ENCODE measurements around the gene RFX2. TPM values are rescaled to one million over a fixed set of nuclear protein-coding genes. Genes with fewer than 3 reads are reported as not detected.

Gene RFX2
- total RNA-seq, 1 donor from 2014 or later: 2.3 TPM

DNA sequence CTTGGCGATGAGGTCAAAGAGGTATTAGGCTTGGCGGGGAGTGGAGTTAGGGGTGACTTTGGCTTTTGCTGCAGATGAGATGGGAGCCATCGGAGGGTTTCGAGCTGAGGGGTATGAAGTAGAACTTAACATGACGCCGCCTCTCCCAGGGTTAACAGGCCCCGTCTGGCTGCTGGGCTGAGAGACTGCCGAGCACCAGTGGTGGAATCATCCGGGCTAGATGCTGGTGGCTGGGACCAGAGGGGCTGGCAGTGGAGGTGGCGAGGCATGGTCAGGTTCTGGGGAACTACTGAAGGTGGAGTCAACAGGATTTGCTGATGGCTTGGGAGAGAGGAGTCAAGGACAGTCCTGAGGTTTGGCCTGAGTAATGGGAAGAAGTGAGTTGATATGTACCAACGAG, 4.9 kb downstream of the RFX2 start:
- no peak for ATAC-seq
- DNase-seq (ENCODE audit: low spot score): peak; percentile 45

DNA sequence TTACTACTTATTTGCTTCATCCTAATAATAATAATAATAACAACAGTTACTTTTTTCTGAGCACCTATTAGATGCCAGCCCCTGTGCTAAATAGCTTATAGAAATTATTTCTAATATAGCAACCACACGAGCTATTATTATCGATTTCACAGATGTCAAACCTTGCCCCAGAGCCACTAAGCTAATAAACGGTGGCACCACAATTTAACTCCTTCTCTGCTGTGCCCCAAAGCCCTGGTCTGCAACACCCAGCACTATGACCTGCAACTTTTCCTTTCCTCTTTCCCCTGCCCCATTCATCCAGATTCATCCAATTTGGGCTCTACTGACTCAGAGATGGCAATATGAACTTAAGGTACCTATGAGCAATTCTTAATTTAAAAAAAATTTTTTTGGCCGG, 6.4 kb downstream of the RFX2 start:
- ATAC-seq: peak; percentile 43
- DNase-seq (ENCODE audit: low spot score): no peak

DNA sequence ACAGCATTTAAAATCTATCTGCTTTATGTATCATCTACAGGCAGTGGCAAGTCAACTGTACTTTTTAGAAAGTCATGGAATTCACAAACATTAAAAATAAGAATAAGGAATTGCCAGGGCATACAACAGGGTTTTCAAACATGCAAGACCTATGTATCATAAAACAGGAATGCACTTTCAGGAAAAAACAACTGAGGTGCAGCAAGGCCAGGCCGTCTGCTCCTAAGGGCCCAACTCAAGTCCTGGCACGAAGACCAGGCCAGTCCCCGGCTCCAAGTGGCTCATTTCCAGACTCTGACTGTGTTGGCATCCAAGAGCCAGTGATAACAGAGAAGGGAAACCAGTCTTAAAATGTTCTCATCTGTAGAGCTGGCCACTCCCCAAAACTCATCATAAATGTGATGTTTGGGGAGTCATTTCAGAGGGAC, 7.1 kb downstream of the RFX2 start:
- ATAC-seq: peak; percentile 89
- DNase-seq (ENCODE audit: low spot score): peak; percentile 85

DNA sequence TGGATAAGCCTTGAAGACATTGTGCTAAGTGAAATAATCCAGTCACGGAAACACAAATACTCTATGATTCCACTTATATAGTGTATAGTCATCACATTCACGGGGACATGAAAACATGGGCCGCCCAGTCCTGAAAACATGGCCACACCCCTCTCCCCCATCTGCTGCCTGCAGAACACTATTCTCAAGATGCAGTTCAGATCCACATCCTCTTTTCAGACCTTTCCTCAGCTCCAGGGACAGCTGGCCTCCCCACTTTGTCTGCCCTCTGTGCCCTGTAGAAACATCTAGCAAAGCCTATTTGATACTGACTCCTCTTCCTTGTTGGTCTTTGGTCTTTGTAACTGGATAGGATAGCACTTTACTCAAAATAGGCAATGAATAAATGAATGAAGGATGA, 8.3 kb downstream of the RFX2 start:
- DNase-seq (ENCODE audit: low spot score) (no peak), ATAC-seq (no peak)

DNA sequence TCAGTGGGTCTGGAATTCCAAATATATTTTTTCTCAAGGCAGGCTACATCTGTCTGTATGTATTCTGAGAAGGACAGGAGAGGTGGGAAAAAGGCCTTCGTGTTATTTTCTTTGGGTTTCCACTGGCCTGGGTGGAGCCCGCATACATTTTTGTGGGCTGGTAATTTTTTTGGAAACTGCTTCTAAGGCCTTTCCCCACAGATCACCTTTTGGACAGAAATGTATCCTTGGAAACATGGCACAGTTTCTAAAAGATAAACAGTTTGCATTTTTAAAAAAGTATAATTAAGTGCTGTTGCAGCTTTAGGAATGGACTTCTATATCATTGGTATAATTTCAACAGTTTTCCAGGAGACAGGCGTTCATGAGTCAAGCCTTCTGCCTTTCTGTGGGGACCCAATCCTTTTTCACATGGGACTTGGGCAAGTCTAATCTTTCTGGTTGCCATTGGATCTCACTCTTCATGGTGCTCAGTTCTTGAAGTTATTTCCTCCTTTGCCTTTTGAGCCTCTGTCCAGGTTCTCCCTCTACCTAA, 8.9 kb downstream of the RFX2 start:
- DNase-seq (ENCODE audit: low spot score) (no peak), ATAC-seq (no peak)

DNA sequence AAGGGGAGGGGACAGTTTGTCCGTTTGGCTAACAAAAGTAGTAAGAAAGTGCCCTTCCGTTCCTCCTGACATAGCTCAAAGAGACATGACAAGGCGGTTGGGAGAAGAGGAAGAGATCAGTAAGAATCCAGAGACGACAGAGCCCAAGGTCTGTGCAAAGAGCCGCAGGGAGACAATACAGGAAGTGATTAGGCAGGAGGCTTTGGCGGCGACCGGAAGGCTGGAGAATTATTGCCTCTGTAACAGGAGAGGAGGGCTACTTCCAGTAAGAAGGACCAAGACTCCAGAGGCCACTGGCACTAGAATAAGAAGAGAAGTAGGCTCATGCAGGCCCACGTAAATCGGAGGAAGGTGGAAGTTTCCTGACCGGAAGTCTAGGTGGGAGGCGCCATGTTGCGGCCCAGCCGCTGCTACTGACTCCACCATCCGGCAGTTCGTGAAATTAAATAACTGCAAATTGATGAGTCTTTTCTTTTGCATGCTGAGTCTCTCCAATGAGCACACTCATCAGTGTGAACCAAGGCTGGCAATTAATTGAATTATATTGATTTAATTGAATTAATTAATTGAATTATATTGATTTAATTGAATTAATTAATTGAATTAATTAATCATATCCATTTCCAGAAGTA, 9.9 kb downstream of the RFX2 start:
- no peak for ATAC-seq
- DNase-seq (ENCODE audit: low spot score): no peak

DNA sequence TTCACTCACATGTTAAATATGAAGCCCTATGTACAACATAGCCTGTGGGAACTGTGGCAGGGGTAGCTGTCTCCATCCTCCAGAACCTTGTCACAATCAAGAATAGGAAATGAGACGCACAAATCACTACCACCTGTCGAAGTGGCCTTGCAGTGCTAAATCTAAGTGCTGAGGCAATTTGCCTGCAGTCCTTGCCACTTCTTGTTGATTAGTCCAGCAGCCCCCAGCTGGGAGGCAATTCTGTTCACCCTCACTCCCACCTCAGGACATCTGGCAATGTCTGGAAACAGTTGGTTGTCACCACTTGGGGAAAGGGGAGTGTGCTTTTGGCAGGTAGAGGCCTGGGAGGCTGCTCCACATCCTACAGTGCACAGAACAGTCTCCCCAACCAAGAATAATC, 10.7 kb downstream of the RFX2 start:
- no peak for DNase-seq (ENCODE audit: low spot score)
- no peak for ATAC-seq

DNA sequence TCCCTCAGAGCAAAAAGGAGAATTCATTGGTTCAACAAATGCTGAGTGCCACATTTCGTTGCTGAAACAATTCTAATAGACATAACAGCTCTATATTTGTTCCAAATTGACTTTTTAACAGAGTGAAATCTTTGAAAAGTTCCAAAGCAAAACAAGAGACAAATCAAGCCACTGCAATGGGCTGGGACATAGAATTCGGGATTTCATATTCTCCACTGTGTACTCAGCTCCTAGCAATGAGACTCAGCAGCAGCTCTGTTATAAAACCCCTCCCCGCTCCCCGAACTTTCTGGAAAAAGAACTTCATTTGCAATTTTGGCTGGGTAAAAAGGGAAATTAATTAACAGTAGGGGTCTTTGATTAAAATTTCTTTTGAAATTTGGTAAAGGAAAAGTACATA, 11.3 kb downstream of the RFX2 start:
- DNase-seq (ENCODE audit: low spot score) (no peak), ATAC-seq (peak; percentile 53)

DNA sequence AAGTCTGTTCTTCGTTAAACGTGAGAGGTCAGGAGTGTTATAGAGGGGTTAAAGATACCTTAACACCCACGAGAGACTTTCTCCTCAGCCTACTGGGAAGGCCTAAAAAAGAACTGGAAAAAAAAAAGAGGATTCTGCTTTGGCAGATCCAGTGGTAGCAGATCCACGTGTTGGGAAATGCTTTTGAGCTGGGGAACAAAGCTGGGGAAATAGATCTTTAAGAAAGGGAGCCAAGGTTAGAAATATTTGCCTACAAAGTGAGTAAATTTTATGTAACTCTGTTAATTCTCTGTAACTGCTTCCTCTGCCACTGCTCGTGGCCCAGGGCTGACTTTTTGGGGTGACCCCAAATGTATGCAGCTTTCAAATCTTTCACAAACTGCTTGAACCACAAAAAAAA, 11.7 kb downstream of the RFX2 start:
- ATAC-seq: peak; percentile 34

DNA sequence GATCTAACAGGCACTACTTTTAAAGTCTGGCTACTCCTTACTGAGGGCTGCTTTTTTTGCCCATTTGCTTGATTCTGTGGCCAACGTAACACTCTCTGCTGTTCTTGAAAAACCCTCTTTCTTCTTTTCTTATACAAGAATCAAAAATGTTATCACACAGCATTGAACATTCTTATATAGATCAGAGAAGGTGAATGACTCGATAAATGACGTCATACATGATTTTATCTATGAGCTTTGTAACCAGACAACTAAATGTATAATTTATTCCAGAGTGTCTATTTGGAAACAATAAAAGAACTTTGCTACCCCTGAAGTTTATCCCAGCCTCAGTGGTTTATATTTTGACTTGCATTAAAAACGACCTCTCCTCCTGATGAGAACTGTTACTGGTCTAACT, 12.4 kb downstream of the RFX2 start:
- no peak for DNase-seq (ENCODE audit: low spot score)

More for the DNA sequence above, 11.7 kb downstream of the RFX2 start:
- no peak for DNase-seq (ENCODE audit: low spot score)

DNA sequence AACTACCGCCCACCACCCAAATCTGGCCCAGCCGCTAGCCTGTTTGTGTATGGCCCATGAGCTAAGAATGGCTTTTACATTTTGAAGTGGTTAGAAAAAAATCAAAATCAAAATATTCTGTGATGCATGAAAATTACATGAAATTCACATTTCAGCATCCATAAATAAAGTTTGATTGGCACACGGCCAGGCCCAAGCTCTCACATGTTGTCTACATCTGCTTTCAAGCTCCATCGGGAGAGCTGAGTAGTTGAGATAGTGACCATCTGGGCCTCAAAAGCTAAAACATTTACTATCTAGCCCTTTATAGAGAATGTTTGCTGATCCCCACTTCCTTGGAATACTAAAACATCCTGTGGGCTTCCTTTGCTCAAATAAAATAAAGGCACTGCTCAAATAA, 14.5 kb downstream of the RFX2 start:
- ATAC-seq (no peak), DNase-seq (ENCODE audit: low spot score) (no peak)

More for the DNA sequence above, 12.4 kb downstream of the RFX2 start:
- no peak for ATAC-seq

DNA sequence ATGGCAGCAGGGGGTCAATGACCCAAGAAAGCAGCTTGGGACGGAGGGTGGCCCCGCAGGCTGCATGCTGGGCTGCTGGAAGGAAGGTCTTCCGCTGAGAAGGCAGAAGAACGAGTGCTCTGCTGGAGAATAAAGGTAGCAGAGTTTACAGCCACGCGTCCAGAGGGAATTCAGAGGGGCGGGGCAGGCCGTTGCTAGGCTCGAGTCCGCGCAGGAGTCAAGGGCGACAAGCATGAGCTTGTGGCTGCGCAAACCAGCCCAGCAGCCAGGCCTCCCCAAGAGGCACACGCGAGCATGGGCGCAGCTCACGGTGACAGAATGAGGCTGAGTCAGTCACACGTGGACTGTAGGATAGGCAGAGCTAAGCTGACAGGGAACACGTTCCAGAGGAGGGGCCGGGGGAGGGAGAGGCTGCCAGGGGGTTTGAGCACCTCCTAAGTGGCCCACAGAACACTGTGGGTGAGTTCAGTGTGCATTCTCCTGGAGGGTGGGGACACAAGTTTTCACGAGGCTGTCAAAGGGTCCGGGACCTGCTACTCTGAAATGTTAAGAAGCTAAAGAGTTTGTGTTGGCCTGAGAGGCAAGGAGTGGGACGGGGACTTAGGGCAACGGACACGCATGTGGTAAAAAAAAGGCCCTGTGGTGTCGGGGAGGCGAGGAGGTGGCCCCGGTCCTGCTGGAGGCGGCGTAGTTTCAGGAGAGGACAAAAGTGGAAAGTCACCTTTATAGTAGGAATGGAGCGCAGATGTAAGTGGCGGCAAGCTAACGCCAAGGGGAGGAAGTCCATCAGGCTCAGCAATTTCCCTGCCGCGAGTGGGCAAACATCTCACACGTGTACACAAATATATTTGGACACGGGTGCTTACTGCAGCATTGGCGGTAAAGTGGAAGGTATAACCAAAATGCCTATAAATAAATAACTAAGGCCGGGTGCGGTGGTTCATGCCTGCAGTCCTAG, 17.7 kb downstream of the RFX2 start:
- DNase-seq (ENCODE audit: low spot score) (peak; percentile 60), ATAC-seq (peak; percentile 91)

DNA sequence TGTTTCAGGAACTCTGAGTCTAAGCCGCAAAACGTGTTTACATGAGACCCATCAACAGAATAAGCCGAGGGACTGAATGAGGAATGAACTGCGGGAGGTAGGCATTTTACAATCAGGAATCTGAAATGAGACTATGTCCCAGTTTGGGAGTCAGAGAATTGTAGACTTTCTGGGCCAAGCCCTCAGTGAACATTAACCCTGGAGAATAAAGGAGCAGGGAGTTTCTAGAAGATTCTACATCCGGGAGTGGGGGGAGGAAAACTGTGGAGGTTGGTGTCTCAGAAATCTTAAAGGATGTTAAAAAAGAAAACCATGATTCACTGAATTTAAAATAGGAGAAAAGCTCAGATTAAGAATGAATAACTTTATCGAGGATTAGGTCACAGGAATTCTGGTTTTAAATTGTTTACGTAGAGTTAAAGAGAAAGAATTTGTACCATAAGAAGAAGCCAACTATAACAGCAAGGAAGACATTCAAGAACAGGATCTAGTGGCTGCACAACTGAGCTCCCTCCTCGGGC, 18.5 kb downstream of the RFX2 start:
- DNase-seq (ENCODE audit: low spot score) (no peak), ATAC-seq (no peak)

DNA sequence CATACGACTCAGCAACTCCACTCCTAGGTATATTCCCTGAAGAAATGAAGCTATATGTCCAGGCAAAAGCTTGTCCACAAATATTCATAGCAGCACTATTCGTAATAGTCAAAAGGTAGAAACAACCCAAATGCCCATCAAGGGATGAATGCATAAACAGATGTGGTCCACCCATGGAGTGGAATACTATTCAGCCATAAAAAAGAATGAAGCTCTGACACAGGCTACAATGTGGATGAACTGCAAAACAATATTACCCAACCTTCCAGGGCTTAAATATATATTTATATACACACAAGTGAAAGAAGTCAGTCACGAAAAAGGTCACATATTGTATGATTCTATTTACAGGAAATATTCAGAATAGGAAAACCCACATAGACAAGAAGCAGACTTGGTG, 19.7 kb downstream of the RFX2 start:
- no peak for DNase-seq (ENCODE audit: low spot score)
- ATAC-seq: no peak

DNA sequence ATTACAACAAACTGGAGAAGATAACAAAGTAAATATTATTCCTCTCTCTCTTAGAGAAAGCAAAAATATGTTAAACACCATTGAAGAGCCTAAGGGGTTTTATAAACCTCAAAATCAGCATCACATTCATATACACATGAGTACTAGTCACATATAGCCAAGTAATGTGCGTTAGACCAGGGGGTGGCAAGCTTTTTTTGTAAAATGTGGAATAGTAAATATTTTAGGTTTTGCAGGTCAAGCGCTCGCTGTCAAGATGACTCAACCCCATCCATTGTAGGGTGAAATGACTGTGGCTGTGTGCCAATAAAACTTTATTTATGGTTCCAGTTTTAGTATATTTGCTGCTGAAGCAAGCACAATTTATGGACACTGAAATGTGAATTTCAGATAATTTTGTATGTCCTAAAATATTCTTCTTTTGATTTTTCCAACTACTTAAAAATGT, 21.7 kb downstream of the RFX2 start:
- DNase-seq (ENCODE audit: low spot score): no peak

DNA sequence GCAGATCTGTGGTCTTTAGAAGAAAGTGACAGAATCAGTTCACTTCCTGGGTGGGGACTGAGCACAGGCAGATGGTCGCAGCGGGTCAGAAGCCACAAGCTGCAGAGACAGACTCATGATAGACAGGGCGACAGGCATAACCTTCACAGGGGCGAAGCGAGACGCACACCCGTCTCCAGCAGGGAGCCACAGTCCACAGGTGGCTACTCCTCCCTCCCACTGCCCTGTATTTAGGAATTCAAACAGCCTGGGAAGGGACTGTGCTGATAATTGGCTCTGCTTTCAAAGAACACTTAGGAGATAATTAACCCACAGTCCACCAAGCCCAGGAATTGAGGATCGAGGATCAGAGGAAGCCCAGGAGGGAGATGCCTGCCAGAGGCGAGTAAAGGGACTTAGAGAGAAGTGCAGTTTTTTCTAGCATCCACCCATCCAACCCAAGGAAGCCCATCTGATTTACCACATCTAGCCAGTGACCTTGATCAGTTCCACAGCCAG, 23.2 kb downstream of the RFX2 start:
- ATAC-seq: peak; percentile 72

More for the DNA sequence above, 21.7 kb downstream of the RFX2 start:
- no peak for ATAC-seq

DNA sequence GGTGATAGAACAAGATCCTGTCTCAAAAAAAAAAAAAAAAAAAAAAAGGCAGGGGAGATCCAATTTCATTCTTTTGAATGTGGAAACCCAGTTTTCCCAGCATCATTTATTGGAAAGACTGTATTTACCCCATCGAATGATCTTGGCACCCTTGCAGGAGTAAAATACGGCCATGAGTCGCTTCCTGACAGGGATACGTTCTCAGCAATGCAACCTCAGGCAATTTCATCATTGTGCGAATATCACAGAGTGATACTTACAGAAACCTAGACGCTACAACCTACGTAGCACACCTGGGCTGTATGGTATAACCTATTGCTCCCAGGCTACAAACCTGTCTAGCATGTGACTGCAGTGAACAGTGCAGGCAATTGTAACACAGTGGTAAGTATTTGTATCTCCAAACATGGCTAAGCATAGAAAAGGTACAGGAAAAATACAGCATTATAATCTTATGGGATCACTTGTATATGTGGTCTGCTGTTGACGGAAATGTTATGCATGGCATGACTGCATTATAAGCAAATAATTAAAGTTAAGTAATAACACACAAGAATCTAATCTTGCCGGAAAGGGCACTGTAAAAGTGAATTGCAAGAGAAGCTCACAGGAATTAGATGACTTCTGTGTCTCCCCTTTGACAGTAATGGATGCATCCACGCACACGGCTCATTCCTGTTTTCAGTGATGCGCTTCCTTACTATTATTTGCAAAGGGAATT, 24.1 kb downstream of the RFX2 start:
- DNase-seq (ENCODE audit: low spot score) (no peak), ATAC-seq (no peak)

More for the DNA sequence above, 23.2 kb downstream of the RFX2 start:
- no peak for DNase-seq (ENCODE audit: low spot score)

DNA sequence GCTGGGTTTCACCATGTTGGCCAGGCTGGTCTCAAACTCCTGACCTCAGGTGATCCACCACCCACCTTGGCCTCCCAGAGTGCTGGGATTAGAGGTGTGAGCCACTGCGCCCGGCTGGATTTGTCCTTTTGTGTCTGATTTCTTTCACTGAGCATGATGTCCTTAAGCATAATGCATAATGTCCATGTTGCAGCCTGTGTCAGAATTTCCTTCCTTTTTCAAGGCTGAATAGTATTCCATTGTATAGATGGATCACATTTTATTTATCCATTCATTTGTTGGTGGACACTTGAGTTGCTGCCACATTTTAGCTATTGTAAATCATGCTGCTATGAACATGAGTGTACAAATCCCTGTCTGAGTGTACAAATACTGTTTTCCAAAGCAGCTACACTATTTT, 25.5 kb downstream of the RFX2 start:
- DNase-seq (ENCODE audit: low spot score) (no peak), ATAC-seq (no peak)

DNA sequence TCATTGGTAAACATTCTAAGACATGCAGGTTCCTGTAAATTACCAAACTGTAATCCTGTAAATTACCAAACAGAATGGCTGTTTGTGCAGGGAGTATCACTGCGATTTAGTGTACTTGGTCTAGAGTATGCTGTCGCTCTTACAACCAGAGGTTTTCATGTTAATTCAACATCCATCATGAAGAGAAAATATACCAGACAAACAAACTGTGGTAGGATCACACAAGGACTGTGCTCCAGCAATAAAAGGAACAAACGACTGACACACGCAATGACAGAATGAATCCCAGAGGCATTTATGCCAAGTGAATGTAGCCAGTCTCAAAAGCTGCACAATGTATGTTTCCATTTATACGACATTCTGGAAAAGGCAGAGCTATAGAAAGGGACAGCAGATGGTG, 31.2 kb downstream of the RFX2 start:
- no peak for ATAC-seq
- no peak for DNase-seq (ENCODE audit: low spot score)

DNA sequence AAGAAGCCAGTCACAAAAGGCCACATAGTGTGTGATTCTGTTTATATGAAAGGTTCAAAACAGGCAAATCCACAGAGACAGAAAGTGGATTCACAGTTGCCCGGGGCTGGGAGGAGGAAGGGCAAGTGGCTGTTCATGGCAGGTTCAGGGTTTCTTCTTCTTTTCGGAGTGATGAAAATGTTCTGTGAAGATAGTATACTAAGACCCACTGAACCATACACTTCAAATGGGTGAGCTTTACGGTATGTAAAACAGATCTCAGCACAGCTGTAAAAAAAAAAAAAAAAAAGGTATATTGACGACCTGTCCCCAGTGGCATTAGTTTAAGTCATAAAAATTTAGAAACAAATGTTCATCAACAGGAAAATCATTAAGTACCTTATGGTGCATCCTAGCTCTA, 32.2 kb downstream of the RFX2 start:
- DNase-seq (ENCODE audit: low spot score): no peak
- no peak for ATAC-seq
